ENCODE measurements around the gene PDILT.
A peak's percentile ranks its signal among the peaks of the same experiment; 100 is the strongest.

The PDILT gene

GRCh38 chr16:20402651-20403050 lies 1.9 kb downstream of the PDILT start:
- DNase-seq (ENCODE audit: low read depth in 2 of 3, low spot score in 1 of 3), result no peak

GRCh38 chr16:20401475-20402016 lies 3.0 kb downstream of the PDILT start:
- no peak for DNase-seq (ENCODE audit: low read depth in 2 of 3, low spot score in 1 of 3)

GRCh38 chr16:20401066-20401465 lies 3.5 kb downstream of the PDILT start:
- no peak for DNase-seq (ENCODE audit: low read depth in 2 of 3, low spot score in 1 of 3)

- DNase-seq (ENCODE audit: low read depth in 2 of 3, low spot score in 1 of 3), result no peak
These were observed 5.4 kb downstream of the PDILT start for GRCh38 chr16:20399185-20399584.

- no peak for DNase-seq (ENCODE audit: low read depth in 2 of 3, low spot score in 1 of 3)
These were observed 5.9 kb downstream of the PDILT start for GRCh38 chr16:20398603-20399002.

GRCh38 chr16:20397468-20398074 lies 7.0 kb downstream of the PDILT start:
- no peak for DNase-seq (ENCODE audit: low read depth in 2 of 3, low spot score in 1 of 3)

GRCh38 chr16:20396846-20397467 lies 7.6 kb downstream of the PDILT start:
- DNase-seq (ENCODE audit: low read depth in 2 of 3, low spot score in 1 of 3), result no peak

- DNase-seq (ENCODE audit: low read depth in 2 of 3, low spot score in 1 of 3), result no peak
These were observed 8.6 kb downstream of the PDILT start for GRCh38 chr16:20395946-20396345.

GRCh38 chr16:20393801-20394577 lies 10.5 kb downstream of the PDILT start:
- DNase-seq (ENCODE audit: low read depth in 2 of 3, low spot score in 1 of 3), result no peak

GRCh38 chr16:20391045-20391444 lies 13.5 kb downstream of the PDILT start:
- no peak for DNase-seq (ENCODE audit: low read depth in 2 of 3, low spot score in 1 of 3)

- DNase-seq (ENCODE audit: low read depth in 2 of 3, low spot score in 1 of 3), result no peak
These were observed 15.7 kb downstream of the PDILT start for GRCh38 chr16:20388854-20389253.

GRCh38 chr16:20387978-20388377 lies 16.6 kb downstream of the PDILT start:
- no peak for DNase-seq (ENCODE audit: low read depth in 2 of 3, low spot score in 1 of 3)

- peak; percentile 28 to 56 (median 42) for DNase-seq (ENCODE audit: low read depth in 2 of 3, low spot score in 1 of 3)
These were observed 18.4 kb downstream of the PDILT start for GRCh38 chr16:20385844-20386832.

GRCh38 chr16:20383106-20384029 lies 21.2 kb downstream of the PDILT start:
- peak; percentile 26 to 61 (median 26) for DNase-seq (ENCODE audit: low read depth in 2 of 3, low spot score in 1 of 3)

- DNase-seq (ENCODE audit: low read depth in 2 of 3, low spot score in 1 of 3), result no peak
These were observed 22.2 kb downstream of the PDILT start for GRCh38 chr16:20382202-20382948.

- no peak for DNase-seq (ENCODE audit: low read depth in 2 of 3, low spot score in 1 of 3)
These were observed 23.8 kb downstream of the PDILT start for GRCh38 chr16:20380782-20381181.

- no peak for DNase-seq (ENCODE audit: low read depth in 2 of 3, low spot score in 1 of 3)
These were observed 27.4 kb downstream of the PDILT start for GRCh38 chr16:20377181-20377580.

GRCh38 chr16:20372701-20373100 lies 31.8 kb downstream of the PDILT start:
- no peak for DNase-seq (ENCODE audit: low read depth in 2 of 3, low spot score in 1 of 3)

- DNase-seq (ENCODE audit: low read depth in 2 of 3, low spot score in 1 of 3), result no peak
These were observed 35.0 kb downstream of the PDILT start for GRCh38 chr16:20369452-20370054.

Measured in stimulated activated CD4-positive, alpha-beta T cell treated with anti-CD3 and anti-CD28 coated beads, Interleukin-12 subunit alpha, Interleukin-12 subunit beta, amount 100 ng/mL, for 48 hours (primary cell).